ENCODE measurements around the gene LRCH4.

- no peak for TF ChIP-seq EZH2 (IDR thresholded peaks at IDR 0.05; ENCODE audit: low read length)
- TF ChIP-seq, protein P1, sequence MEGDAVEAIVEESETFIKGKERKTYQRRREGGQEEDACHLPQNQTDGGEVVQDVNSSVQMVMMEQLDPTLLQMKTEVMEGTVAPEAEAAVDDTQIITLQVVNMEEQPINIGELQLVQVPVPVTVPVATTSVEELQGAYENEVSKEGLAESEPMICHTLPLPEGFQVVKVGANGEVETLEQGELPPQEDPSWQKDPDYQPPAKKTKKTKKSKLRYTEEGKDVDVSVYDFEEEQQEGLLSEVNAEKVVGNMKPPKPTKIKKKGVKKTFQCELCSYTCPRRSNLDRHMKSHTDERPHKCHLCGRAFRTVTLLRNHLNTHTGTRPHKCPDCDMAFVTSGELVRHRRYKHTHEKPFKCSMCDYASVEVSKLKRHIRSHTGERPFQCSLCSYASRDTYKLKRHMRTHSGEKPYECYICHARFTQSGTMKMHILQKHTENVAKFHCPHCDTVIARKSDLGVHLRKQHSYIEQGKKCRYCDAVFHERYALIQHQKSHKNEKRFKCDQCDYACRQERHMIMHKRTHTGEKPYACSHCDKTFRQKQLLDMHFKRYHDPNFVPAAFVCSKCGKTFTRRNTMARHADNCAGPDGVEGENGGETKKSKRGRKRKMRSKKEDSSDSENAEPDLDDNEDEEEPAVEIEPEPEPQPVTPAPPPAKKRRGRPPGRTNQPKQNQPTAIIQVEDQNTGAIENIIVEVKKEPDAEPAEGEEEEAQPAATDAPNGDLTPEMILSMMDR (optimal IDR thresholded peaks at IDR 0.05 in 1 of 3, IDR thresholded peaks at IDR 0.05 in 1 of 3, conservative IDR thresholded peaks at IDR 0.05 in 1 of 3; ENCODE audit: extremely low read depth in 1 of 3, insufficient read depth in 2 of 3, low read length in 3 of 3), result peak in 1 of 3 experiments; percentile 28
Observed at GRCh38 chr7:100612730-100613390, 26.9 kb upstream of the LRCH4 start.

All from keratinocyte (primary cell).